ENCODE data around the gene OR6C70.
"Not testable (repeated sequence)": the region's sequence is repeated elsewhere in the genome, so short reads cannot be mapped to it uniquely, and the experiment has no call there.

OR6C70 gene

GRCh38 chr12:55470088-55470829 is at the start of gene OR6C70:
Gene OR6C70 (minus strand): TSS chr12:55470138. CDS start chr12:55470138, 0 bp downstream.
- DNase-seq: no peak

GRCh38 chr12:55516391-55516790 is 46.5 kb upstream of the OR6C70 start:
- DNase-seq: no peak

- no peak for DNase-seq
Observed at GRCh38 chr12:55515696-55516095, 45.8 kb upstream of the OR6C70 start.

GRCh38 chr12:55501601-55502000 is 31.7 kb upstream of the OR6C70 start:
- no peak for DNase-seq

GRCh38 chr12:55499810-55500252 is 29.9 kb upstream of the OR6C70 start:
- no peak for DNase-seq

GRCh38 chr12:55499231-55499630 is 29.3 kb upstream of the OR6C70 start:
- DNase-seq: no peak

GRCh38 chr12:55495490-55495889 is 25.6 kb upstream of the OR6C70 start:
- DNase-seq: no peak

GRCh38 chr12:55492078-55492477 is 22.1 kb upstream of the OR6C70 start, which contains the start of gene OR6C68:
Gene OR6C68 (plus strand): TSS chr12:55492378. CDS start chr12:55492378, 0 bp downstream.
- no peak for DNase-seq

- not testable (repeated sequence) for DNase-seq
Observed at GRCh38 chr12:55484284-55484683, 14.3 kb upstream of the OR6C70 start.

GRCh38 chr12:55479136-55479535 is 9.2 kb upstream of the OR6C70 start:
- not testable (repeated sequence) for DNase-seq

- no peak for DNase-seq
Observed at GRCh38 chr12:55472264-55472663, 2.3 kb upstream of the OR6C70 start.

GRCh38 chr12:55469291-55469690 is 647 bp downstream of the OR6C70 start:
- DNase-seq: no peak

- no peak for DNase-seq
Observed at GRCh38 chr12:55467836-55468235, 2.1 kb downstream of the OR6C70 start.

GRCh38 chr12:55464926-55465325 is 5.0 kb downstream of the OR6C70 start:
- DNase-seq: not testable (repeated sequence)

GRCh38 chr12:55448825-55449224 is 21.1 kb downstream of the OR6C70 start:
- no peak for DNase-seq

GRCh38 chr12:55446326-55446725 is 23.6 kb downstream of the OR6C70 start:
- DNase-seq: peak; percentile 1

- DNase-seq: no peak
Observed at GRCh38 chr12:55445357-55445756, 24.6 kb downstream of the OR6C70 start.

GRCh38 chr12:55443776-55444175 is 26.2 kb downstream of the OR6C70 start, which contains the start of gene OR6C2:
Gene OR6C2 (plus strand): TSS chr12:55444076. CDS start chr12:55452214, 8,138 bp downstream.
- no peak for DNase-seq

- DNase-seq: not testable (repeated sequence)
Observed at GRCh38 chr12:55441233-55441632, 28.7 kb downstream of the OR6C70 start.

GRCh38 chr12:55428331-55429243 is 41.4 kb downstream of the OR6C70 start:
- DNase-seq: no peak

- no peak for DNase-seq
Observed at GRCh38 chr12:55425954-55426353, 44.0 kb downstream of the OR6C70 start, which contains the start of gene OR6C76. Gene OR6C76 (plus strand): TSS chr12:55426254. CDS start chr12:55426254, 0 bp downstream.

GRCh38 chr12:55420307-55420962 is 49.5 kb downstream of the OR6C70 start:
- DNase-seq: no peak

All from NCI-H345 (cell line).